Gastrocnemius medialis (tissue), 4 donors: ENCODE data around the gene ADARB1.

Experiments
- CTCF ChIP-seq, 5 experiments: fragments of 450-650 bp in 3 of 5; fragments of 200-600 bp in 2 of 5; sonication (generic) in 2 of 5; IDR thresholded peaks in 4 of 5; conservative IDR thresholded peaks in 1 of 5; 1 replicate in 4 of 5; 2 replicates in 1 of 5; pipeline ENCODE4 v1.5.1; 2016 to 2019; ENCODE audit warnings: antibody characterized with exemption in 5 of 5, mild to moderate bottlenecking in 3 of 5, moderate library complexity in 3 of 5
- POLR2A ChIP-seq, 2 donors: fragments of 450-650 bp; IDR thresholded peaks; one replicate each; pipeline ENCODE4 v1.6.1; 2017; ENCODE audit warnings: antibody characterized with exemption in 2 of 2, mild to moderate bottlenecking in 2 of 2, moderate library complexity in 2 of 2

- no peak for TF ChIP-seq POLR2A (IDR thresholded peaks at IDR 0.05)
- TF ChIP-seq CTCF (IDR thresholded peaks at IDR 0.05 in 4 of 5, conservative IDR thresholded peaks at IDR 0.05 in 1 of 5) = no peak
Observed at GRCh38 chr21:45131537-45131999, 57.2 kb downstream of the ADARB1 start.
